SK-N-SH (cell line): Measurements from ENCODE around the gene EVC. TPM values are rescaled to one million over a fixed set of nuclear protein-coding genes. Genes with fewer than 3 reads are reported as not detected.

ENCODE experiments used
- CTCF ChIA-PET: fragments of 300-600, 350-600 bp; formaldehyde crosslinking; extraction: SDS; loops from one replicate; lab custom pipeline; 2021; lab: Yijun Ruan, JAX
- POLR2A ChIA-PET: fragments of 350-600 bp; sonication (Branson Sonifier 250); formaldehyde crosslinking; extraction: SDS; loops from one replicate; lab custom pipeline; 2020; ENCODE audit warnings: antibody characterized with exemption, inconsistent platforms; lab: Yijun Ruan, JAX
- DNase-seq: peaks from one replicate; pipeline ENCODE4 v3.0.0; 2012
- H2AFZ ChIP-seq: fragments of 200-600 bp; sonication (generic); 2 replicates; pipeline ENCODE4 v1.8.1; 2016; ENCODE audit warnings: antibody characterized with exemption, mild to moderate bottlenecking, low read depth
- H3F3A ChIP-seq: fragments of 200-600 bp; sonication (generic); replicated peaks from 2 replicates; pipeline ENCODE3; 2016; ENCODE audit warnings: antibody characterized with exemption, mild to moderate bottlenecking; ENCODE audit not compliant: insufficient read depth
- H3K27ac ChIP-seq, 2 experiments: fragments of 200-500 bp in 1 of 2; fragments of 200-600 bp in 1 of 2; sonication (Bioruptor generic) in 1 of 2; sonication (generic), shearing (Covaris generic) in 1 of 2; 2 replicates each; pipeline versions ENCODE4 v1.5.1 to v1.6.1; 2014 to 2016; ENCODE audit warnings: low read depth in 2 of 2, inconsistent platforms in 1 of 2, low read length in 1 of 2, mild to moderate bottlenecking in 1 of 2, mixed read lengths in 1 of 2
- H3K27me3 ChIP-seq: fragments of 200-600 bp; sonication (generic), shearing (Covaris generic); 2 replicates; pipeline ENCODE4 v1.6.1; 2016; ENCODE audit warnings: mixed run types; ENCODE audit not compliant: insufficient read depth
- H3K36me3 ChIP-seq, 2 experiments: fragments of 200-500 bp in 1 of 2; fragments of 200-600 bp in 1 of 2; sonication (Bioruptor generic) in 1 of 2; sonication (generic) in 1 of 2; replicated peaks in 1 of 2; 2 replicates each; pipeline versions ENCODE3 to v1.5.1; 2014 to 2016; ENCODE audit warnings: low read length in 1 of 2, mild to moderate bottlenecking in 1 of 2; ENCODE audit not compliant: insufficient read depth in 2 of 2, control insufficient read depth in 1 of 2
- H3K4me1 ChIP-seq, 2 experiments: fragments of 200-500 bp in 1 of 2; fragments of 200-600 bp in 1 of 2; sonication (Bioruptor generic) in 1 of 2; sonication (generic), shearing (Covaris generic) in 1 of 2; 2 replicates each; pipeline versions ENCODE4 v1.5.1 to v1.6.1; 2014 to 2016; ENCODE audit warnings: low read depth in 1 of 2, low read length in 1 of 2, mixed run types in 1 of 2; ENCODE audit not compliant: insufficient read depth in 2 of 2, control insufficient read depth in 1 of 2
- H3K4me2 ChIP-seq: fragments of 200-600 bp; sonication (generic), shearing (Covaris generic); 2 replicates; pipeline ENCODE4 v1.6.1; 2017; ENCODE audit warnings: mixed run types
- H3K4me3 ChIP-seq, 2 experiments: fragments of 200-500 bp in 1 of 2; fragments of 200-600 bp in 1 of 2; sonication (Bioruptor generic) in 1 of 2; sonication (generic), shearing (Covaris generic) in 1 of 2; 2 replicates each; pipeline versions ENCODE4 v1.5.1 to v1.8.1; 2014 to 2016; ENCODE audit warnings: low read depth in 2 of 2, inconsistent platforms in 1 of 2, low read length in 1 of 2, mild to moderate bottlenecking in 1 of 2, mixed read lengths in 1 of 2, moderate library complexity in 1 of 2
- H3K79me2 ChIP-seq: fragments of 200-600 bp; sonication (generic); 2 replicates; pipeline ENCODE4 v1.8.1; 2017; ENCODE audit warnings: mild to moderate bottlenecking; ENCODE audit not compliant: insufficient read depth
- H3K9ac ChIP-seq: fragments of 200-600 bp; sonication (generic); 2 replicates; pipeline ENCODE4 v1.6.1; 2017; ENCODE audit warnings: mixed run types
- H3K9me2 ChIP-seq: fragments of 200-600 bp; sonication (generic); 2 replicates; pipeline ENCODE4 v1.6.1; 2017; ENCODE audit warnings: mixed run types
- H3K9me3 ChIP-seq: fragments of 200-600 bp; sonication (generic); 2 replicates; pipeline ENCODE4 v1.6.1; 2017; ENCODE audit warnings: mixed run types, mild to moderate bottlenecking, moderate library complexity
- H4K20me1 ChIP-seq: fragments of 200-600 bp; sonication (generic); 2 replicates; pipeline ENCODE4 v1.6.1; 2017; ENCODE audit warnings: mild to moderate bottlenecking, mixed run types; ENCODE audit not compliant: insufficient read depth
- FOXJ3 ChIP-seq: sonication (generic); formaldehyde crosslinking; IDR thresholded peaks from 2 replicates; pipeline ENCODE4 v1.5.1; 2020; ENCODE audit warnings: mild to moderate bottlenecking, missing genetic modification reagents
- JUND ChIP-seq: IDR thresholded peaks from 2 replicates; pipeline ENCODE4 v1.4.0; 2012
- MEF2A ChIP-seq: IDR thresholded peaks from 2 replicates; pipeline ENCODE4 v1.4.0; 2012; ENCODE audit warnings: low read depth, borderline replicate concordance
- NRF1 ChIP-seq: IDR thresholded peaks from 2 replicates; pipeline ENCODE4 v1.6.1; 2012; ENCODE audit warnings: low read depth, mild to moderate bottlenecking, low read length
- RAD21 ChIP-seq: IDR thresholded peaks from 2 replicates; pipeline ENCODE4 v1.6.1; 2012; ENCODE audit warnings: mild to moderate bottlenecking, low read length
- RCOR1 ChIP-seq: fragments of 150-350 bp; IDR thresholded peaks from 2 replicates; pipeline ENCODE4 v1.6.1; 2017; ENCODE audit warnings: antibody characterized with exemption, low read length
- RXRA ChIP-seq: IDR thresholded peaks from 2 replicates; pipeline ENCODE4 v1.4.0; 2012; ENCODE audit warnings: low read depth, mild to moderate bottlenecking, borderline replicate concordance
- SIN3A ChIP-seq: IDR thresholded peaks from 2 replicates; pipeline ENCODE4 v1.6.1; 2012; ENCODE audit warnings: low read depth, mild to moderate bottlenecking, low read length, moderate library complexity, borderline replicate concordance
- TAF1 ChIP-seq: IDR thresholded peaks from 2 replicates; pipeline ENCODE4 v1.6.1; 2012; ENCODE audit warnings: low read depth, mild to moderate bottlenecking, low read length, moderate library complexity, borderline replicate concordance
- YY1 ChIP-seq: IDR thresholded peaks from 2 replicates; pipeline ENCODE4 v1.4.0; 2012; ENCODE audit warnings: low read depth, mild to moderate bottlenecking
- WGBS: methylation state at CpG from one replicate; pipeline ENCODE4 v1.1.6; 2017; ENCODE audit warnings: low lambda C conversion rate; 5-methylcytosine and 5-hydroxymethylcytosine counted together
- polyA plus RNA-seq, 3 experiments: library from polyadenylated mRNA; depleted of rRNA; stranded (reverse); fragments of >200 nt; gene quantifications; 2 replicates each; pipeline ENCODE4 v1.2.3, GENCODE V29; 2012
- TF ChIP-seq, protein P1 (sequence below): IDR thresholded peaks from 2 replicates; pipeline ENCODE4 v1.6.1; 2012; ENCODE audit warnings: mild to moderate bottlenecking, low read depth, low read length, moderate library complexity
- TF ChIP-seq, protein P2 (sequence below): IDR thresholded peaks from 2 replicates; pipeline ENCODE4 v1.4.0; 2012; ENCODE audit warnings: low read depth, borderline replicate concordance

The EVC gene
- polyA plus RNA-seq, 1 of the 3 experiments (the other 2 are of a cell fraction) = 3.8 TPM

DNA sequence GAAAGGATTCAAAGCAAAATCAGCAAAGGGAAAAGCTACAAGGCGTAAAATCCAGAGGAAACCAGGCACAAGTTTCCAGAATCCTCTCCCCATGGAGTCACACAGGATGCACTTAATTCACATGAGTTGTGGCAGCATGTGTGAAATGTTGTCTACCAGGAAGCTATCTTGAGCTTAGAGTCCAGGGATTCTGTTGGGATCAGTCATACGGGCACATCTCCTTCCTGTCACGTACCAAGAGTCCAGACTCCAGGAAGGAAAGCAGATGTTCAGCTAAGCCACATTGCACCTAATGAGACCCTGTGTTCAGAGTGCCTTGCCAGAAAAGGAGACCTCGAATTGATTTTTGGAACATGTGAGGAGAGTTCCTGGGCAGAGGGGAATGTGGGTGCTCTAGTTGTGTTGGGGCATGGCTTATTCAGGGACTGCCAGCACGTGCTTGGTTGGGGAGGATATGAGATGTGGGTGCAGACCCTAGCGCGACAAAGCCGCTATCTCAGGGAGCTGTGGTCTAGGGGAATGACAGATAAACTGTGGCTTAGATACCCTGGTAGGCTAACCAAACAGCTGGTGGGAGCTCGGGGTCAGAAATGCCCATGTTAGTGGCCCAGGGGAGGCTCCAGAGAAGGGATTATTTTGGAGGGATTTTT is 70.0 kb downstream of the EVC start:
- ChIA-PET CTCF (interaction anchor here (0.8 to 1.7 kb wide), 4 partner anchors 10 to 730 kb away, joined by 3 to 8 read pairs (median 4); no protein-coding TSS in a partner anchor), POLR2A (no interaction called here)
- no peaks in the 10 kb centered on the region for H3K9me2 ChIP-seq
- TF ChIP-seq JUND (no peak), MEF2A (no peak), TAF1 (no peak), RAD21 (no peak)
- TF ChIP-seq, protein P1, sequence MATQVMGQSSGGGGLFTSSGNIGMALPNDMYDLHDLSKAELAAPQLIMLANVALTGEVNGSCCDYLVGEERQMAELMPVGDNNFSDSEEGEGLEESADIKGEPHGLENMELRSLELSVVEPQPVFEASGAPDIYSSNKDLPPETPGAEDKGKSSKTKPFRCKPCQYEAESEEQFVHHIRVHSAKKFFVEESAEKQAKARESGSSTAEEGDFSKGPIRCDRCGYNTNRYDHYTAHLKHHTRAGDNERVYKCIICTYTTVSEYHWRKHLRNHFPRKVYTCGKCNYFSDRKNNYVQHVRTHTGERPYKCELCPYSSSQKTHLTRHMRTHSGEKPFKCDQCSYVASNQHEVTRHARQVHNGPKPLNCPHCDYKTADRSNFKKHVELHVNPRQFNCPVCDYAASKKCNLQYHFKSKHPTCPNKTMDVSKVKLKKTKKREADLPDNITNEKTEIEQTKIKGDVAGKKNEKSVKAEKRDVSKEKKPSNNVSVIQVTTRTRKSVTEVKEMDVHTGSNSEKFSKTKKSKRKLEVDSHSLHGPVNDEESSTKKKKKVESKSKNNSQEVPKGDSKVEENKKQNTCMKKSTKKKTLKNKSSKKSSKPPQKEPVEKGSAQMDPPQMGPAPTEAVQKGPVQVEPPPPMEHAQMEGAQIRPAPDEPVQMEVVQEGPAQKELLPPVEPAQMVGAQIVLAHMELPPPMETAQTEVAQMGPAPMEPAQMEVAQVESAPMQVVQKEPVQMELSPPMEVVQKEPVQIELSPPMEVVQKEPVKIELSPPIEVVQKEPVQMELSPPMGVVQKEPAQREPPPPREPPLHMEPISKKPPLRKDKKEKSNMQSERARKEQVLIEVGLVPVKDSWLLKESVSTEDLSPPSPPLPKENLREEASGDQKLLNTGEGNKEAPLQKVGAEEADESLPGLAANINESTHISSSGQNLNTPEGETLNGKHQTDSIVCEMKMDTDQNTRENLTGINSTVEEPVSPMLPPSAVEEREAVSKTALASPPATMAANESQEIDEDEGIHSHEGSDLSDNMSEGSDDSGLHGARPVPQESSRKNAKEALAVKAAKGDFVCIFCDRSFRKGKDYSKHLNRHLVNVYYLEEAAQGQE = no peak
- peaks cover 5% of the 10 kb centered on the region; the same call in 1 of the 2 replicates for H3K9me3 ChIP-seq
- peaks cover 17 to 25% of the 10 kb centered on the region in 2 experiments for H3K36me3 ChIP-seq
- no peaks in the 10 kb centered on the region for H3K27me3 ChIP-seq
- no peaks in the 10 kb centered on the region for H3K79me2 ChIP-seq
- H3F3A ChIP-seq = no peaks in the 10 kb centered on the region
- no peak overlapping the region for H3K4me3 ChIP-seq
- H2AFZ ChIP-seq = no peak overlapping the region
- no peak overlapping the region for H3K27ac ChIP-seq
- H3K9ac ChIP-seq = no peak overlapping the region
- no peak overlapping the region for H3K4me2 ChIP-seq
- no peaks in the 10 kb centered on the region for H3K4me1 ChIP-seq
- WGBS = 86% methylated on average over 9 of the region's 9 CpGs
- no peak for DNase-seq
- H4K20me1 ChIP-seq = no peaks in the 10 kb centered on the region

- Histone ChIP-seq H3K4me2 (no peak overlapping the region), H3K27me3 (no peaks in the 10 kb centered on the region), H3K4me3 (no peak overlapping the region), H3K9ac (no peak overlapping the region), H3K36me3 (peaks cover 15 to 21% of the 10 kb centered on the region in 2 experiments), H3K27ac (no peak overlapping the region), H3K79me2 (no peaks in the 10 kb centered on the region), H3K9me3 (peaks cover 2% of the 10 kb centered on the region; the same call in 1 of the 2 replicates), H3K4me1 (no peaks in the 10 kb centered on the region), H3F3A (no peaks in the 10 kb centered on the region), H3K9me2 (no peaks in the 10 kb centered on the region), H2AFZ (no peak overlapping the region), H4K20me1 (no peaks in the 10 kb centered on the region)
- ChIA-PET CTCF (interaction anchor here (1.1 to 1.7 kb wide), 2 partner anchors 9 to 382 kb away, joined by 3 to 8 read pairs; no protein-coding TSS in a partner anchor), POLR2A (no interaction called here)
- TF ChIP-seq SIN3A (no peak), TAF1 (no peak), RXRA (no peak), FOXJ3 (no peak), RCOR1 (no peak), YY1 (no peak), NRF1 (no peak), RAD21 (no peak)
- TF ChIP-seq, protein P2, sequence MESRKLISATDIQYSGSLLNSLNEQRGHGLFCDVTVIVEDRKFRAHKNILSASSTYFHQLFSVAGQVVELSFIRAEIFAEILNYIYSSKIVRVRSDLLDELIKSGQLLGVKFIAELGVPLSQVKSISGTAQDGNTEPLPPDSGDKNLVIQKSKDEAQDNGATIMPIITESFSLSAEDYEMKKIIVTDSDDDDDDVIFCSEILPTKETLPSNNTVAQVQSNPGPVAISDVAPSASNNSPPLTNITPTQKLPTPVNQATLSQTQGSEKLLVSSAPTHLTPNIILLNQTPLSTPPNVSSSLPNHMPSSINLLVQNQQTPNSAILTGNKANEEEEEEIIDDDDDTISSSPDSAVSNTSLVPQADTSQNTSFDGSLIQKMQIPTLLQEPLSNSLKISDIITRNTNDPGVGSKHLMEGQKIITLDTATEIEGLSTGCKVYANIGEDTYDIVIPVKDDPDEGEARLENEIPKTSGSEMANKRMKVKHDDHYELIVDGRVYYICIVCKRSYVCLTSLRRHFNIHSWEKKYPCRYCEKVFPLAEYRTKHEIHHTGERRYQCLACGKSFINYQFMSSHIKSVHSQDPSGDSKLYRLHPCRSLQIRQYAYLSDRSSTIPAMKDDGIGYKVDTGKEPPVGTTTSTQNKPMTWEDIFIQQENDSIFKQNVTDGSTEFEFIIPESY = no peak
- WGBS = 94% methylated on average over 3 of the region's 3 CpGs
- no peak for DNase-seq
Observed at GRCh38 chr4:5781691-5782090, 70.7 kb downstream of the EVC start.
